Activated T-cell treated with anti-CD3 and anti-CD28 coated beads for 24 hours (primary cell): ENCODE results near the gene CABP7.
A peak's percentile ranks its signal among the peaks of the same experiment; 100 is the strongest.

Experiments
- DNase-seq: peaks from one replicate; pipeline ENCODE4 v3.0.0-alpha.2; 2020; ENCODE audit warnings: low read depth

Gene CABP7

GRCh38 chr22:29719899-29720645, at the start of gene CABP7:
Gene CABP7 (plus strand): TSS chr22:29720003. CDS start chr22:29720425, 422 bp downstream.
- DNase-seq: no peak

- DNase-seq: no peak
Measured at GRCh38 chr22:29670626-29671025, 49.2 kb upstream of the CABP7 start.

- no peak for DNase-seq
Measured at GRCh38 chr22:29673361-29674066, 46.3 kb upstream of the CABP7 start.

GRCh38 chr22:29674121-29674520, 45.7 kb upstream of the CABP7 start:
- DNase-seq: no peak

- DNase-seq: no peak
Measured at GRCh38 chr22:29679316-29679715, 40.5 kb upstream of the CABP7 start.

DNA sequence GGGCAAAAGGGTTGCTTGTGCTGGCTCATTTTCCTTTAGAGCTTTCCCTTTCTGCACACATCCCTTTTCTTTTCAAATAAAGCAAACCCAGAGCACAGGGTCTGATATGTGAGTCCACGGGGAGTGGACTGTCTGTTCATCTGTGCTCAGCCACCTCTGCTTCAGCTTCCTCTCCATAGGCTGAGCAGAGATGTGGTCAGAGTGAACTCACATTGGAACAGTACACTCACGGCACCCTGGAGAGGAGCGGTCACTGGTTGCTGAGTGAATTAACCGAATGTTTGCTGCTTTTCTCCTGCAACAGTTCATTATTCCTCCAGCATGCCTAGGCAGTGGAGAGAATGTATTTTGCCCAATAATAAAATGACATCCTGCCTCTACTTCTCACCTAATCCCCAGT, 36.3 kb upstream of the CABP7 start:
- DNase-seq: no peak

- DNase-seq: no peak
Measured at GRCh38 chr22:29684244-29684643, 35.6 kb upstream of the CABP7 start.

DNA sequence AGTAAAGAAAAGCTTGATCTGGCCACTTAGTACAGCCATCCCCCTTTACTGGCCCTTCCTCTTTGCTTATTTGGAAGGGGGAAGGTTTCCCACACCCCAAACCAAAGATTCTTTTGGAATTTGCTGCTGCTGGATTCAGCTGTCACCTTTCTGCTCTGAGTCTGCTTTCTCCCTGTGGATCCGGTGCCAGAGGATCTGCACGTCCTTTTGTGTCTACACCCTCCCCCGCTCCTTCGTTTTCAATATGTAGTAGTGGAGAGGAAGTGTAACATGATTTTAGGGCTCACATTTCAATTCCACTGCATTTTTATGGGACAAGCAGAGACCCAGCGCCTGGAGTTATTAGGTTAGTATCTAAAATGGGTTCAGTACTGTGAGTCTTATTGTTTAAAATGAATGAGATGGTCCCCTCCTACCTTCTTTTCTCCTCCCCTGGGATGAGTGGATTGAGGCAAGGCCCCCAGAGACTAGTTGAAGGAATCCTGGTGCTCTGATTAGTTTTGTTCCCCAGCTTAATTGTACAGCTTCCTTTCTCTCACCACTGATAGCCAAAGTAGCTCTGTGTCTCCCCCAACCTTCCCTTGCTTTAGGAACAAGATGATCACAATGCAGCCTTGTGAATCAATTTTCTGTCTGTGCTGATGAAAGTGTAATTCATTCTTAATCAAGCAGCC, 30.5 kb upstream of the CABP7 start:
- no peak for DNase-seq

- DNase-seq: peak; percentile 41
Measured at GRCh38 chr22:29689880-29690213, 30.0 kb upstream of the CABP7 start.

- DNase-seq: no peak
Measured at GRCh38 chr22:29690476-29690875, 29.3 kb upstream of the CABP7 start.

DNA sequence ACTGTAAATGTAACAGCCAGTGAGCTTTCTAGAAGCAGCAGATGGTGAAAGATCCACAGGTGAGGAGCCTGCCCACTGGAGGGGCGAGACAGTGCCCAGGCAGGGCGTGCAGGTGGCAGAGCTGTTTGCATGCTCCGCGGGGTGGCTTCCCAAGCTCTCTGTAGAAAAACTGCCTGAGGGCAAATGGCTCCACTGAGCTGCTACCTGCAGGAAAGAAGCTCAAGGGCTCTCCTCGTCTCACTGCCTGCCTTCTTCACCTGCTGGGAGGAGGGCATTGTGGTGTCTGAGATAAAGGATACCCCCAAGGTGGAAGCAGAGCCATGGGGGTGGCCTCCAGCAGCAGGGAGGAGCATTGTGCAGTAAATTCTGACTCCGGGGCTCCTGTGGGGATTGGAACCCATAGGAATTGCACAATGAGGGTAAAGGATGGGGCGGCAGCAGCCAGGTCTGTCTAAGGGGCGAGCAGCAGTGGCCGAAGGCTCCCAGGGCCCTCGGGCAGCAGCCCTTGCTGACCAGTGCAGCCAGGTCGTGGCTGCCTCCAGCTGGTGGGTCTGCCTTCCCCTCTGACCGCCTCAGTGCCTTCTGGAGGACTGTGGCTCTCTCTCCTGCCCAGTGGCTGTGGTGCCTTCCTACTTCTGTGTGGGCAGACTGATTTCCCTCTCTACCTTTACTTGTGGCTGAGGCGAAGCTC, 28.0 kb upstream of the CABP7 start:
- DNase-seq: no peak

DNA sequence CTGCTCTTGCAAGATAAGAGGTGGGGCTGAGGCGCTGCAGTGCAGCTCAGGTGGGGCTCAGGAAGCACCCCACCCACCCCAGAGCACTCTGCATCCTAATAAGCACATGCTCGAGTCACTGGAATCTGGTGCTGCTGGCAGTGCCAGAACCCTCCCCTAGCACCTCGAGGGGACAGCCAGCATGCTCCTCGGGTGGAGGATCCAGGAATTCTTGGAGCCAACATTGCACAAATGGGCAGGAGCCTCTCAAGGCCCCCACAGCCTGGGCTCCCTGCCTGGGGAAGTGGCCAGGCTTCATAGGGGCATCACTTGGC, 27.5 kb upstream of the CABP7 start:
- no peak for DNase-seq

GRCh38 chr22:29693161-29693560, 26.6 kb upstream of the CABP7 start:
- no peak for DNase-seq

GRCh38 chr22:29693671-29694070, 26.1 kb upstream of the CABP7 start:
- no peak for DNase-seq

GRCh38 chr22:29695129-29695926, 24.5 kb upstream of the CABP7 start:
- no peak for DNase-seq

DNA sequence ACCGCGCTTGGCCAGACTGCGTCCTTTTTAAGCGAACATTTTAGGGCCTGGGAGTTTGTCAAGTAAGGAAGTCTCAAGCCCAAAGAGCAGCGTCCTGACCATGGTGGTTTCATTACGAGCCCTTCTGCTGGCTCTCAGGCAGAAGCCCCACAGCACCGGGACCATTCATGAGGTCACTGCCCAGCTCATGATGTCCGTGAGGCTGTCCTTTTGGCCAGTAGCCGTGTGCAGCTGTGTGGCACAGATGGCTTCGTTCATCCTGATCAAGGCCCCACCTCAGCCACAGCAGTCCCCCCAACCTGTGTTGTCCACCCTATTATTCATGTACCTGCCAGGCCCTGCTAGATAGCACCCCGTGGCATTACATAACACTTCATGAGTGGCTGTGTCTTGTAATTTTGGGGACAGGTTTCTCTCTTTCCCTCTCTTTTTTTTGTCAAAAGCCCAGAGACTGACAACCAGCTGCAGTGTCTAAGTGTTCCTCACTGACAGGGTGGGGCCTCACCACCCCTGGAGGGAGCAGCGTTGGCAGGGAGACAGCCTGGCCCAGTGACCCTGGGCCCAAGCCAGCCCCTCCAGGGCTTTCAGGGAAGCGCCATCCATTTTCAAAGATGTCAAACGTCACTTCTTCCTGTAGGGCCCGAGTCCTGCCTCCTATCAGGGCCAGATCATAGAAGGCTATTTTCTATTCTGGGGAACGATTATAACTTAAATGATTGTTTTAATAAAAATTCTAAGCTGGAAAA, 21.8 kb upstream of the CABP7 start:
- DNase-seq: no peak

DNA sequence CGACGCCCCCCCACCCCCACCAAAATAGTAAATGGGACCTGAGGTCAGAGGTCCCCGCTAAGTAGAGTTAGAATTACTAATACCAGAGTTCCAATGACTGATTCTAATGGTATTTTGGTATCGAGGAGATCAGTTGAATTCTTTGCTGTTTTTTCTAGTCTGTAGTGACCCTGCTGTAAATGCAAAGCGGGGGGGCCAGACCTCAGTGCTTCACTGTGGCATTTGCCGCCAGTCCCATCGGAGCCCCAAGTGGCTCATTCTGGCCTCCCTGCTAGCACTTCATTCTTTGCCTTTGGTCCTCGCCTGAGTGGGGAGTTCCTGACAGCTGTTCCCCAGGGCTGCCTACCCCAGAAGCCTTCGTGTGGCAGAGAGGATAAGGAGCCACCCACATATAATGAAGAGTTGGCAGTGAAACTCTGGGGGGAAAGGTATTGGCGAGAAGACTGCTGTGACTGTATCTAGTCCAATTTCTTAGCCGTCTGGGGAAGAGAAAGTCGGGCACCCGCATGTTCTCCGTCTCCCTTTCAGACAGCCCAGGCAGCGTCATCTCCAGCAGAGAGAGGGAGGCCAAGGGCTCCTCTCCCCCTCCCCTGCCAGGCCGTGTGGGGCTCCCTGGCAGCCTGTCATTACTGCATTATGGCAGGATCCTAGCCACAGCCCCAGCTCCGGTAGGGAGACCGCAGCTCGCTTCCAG, 19.4 kb upstream of the CABP7 start:
- DNase-seq: no peak

DNA sequence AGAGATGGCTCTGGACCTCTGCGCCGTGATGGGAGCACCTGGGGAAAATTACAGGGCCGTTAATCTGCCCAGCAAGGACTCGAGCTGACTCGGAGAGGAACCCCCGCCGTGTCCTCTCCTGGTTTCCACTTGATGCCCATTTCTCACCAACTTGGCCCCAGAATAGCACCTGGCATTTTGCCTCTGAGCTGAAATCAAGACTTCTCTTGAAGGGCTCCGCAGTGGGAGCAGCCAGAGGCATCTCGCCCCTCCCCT, 19.0 kb upstream of the CABP7 start:
- DNase-seq: no peak

GRCh38 chr22:29701155-29701999, 18.4 kb upstream of the CABP7 start:
- no peak for DNase-seq
